Stimulated activated CD4-positive, alpha-beta T cell treated with anti-CD3 and anti-CD28 coated beads, Interleukin-4, amount 100 ng/mL, for 24 hours (primary cell): ENCODE measurements around the gene SLX9.

Experiments used
- DNase-seq: peaks from one replicate; pipeline ENCODE4 v3.0.0-alpha.2; 2020

SLX9 gene

DNA sequence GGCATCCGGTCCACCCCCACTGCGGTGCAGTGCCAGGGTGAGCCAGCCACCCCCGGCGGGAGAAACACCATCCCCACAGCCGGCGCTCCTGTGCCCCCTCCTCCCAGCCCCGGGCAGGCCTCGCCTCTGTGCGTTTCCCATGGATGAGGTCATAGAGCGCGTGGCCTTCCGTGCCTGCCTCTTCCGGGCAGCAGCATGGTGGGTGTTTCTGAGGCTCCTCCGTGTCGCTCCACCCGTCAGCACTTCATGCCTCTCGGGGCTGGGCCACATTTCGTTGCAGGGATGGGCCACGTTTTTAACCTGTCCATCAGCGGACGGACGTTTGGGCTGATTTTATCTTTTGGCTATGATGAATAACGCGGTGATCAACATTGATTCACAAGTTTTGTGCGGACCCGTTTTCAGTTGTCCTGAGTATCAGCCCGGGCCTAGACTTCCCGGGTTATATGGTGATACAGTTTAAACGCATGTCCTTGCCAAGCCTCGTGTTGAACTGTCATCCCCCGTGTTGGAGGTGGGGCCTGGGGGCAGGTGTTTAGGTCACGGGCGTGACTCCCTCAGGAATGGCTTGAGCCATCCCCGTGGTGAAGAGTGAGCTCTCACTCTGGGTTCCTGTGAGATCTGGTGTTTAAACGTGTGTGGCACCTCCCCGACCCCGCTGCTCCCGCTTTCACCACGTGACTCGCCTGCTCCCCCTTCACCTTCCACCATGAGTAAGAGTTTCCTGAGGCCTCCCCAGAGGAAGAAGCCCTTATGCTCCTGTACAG, 64.8 kb downstream of the SLX9 start:
- DNase-seq, result no peak

DNA sequence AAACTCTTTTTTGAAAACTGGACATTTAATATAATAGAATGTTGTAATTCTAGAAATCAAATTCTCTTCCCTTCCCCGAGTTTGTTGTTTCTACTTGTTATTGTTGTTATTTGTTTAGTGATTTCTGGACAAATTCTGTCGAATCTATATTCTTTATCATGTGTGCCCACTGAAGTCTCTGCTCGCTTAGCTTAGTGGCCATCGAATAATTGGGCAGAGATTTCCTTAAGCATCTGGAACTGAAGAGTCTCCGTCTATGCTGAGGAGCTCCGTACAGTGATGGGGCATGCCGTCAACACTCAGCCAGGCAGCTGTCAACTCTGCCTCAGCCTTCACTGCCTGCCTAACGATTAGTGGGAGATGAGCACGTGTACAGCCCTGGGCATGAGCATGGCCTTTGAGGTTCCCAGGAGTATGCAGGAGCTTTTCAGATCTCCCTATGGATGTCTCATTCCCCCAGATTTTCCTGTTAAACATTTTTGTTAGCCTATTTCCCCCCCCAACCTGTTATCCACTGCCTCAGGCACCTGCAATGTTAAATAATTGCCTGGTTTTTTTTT, 66.8 kb downstream of the SLX9 start:
- DNase-seq, result no peak

DNA sequence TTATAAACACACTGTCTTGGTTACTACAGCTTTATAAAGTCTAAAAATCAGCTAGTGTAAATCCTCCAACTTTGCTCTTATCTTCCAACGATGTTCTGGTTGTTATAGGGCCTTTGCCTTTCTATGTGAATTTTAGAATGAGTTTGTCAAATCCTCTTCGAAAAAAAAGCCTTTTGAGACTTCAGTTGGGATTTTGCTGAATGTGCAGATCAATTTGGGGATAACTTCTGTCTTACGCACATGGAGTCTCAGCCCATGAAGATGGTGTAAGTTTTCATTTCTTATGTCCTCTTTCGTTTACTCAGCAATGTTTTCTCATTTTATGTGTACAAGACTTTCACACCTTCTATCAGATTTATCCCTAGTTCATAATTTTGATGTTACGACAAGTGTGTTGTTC, 69.8 kb downstream of the SLX9 start:
- DNase-seq, result no peak

DNA sequence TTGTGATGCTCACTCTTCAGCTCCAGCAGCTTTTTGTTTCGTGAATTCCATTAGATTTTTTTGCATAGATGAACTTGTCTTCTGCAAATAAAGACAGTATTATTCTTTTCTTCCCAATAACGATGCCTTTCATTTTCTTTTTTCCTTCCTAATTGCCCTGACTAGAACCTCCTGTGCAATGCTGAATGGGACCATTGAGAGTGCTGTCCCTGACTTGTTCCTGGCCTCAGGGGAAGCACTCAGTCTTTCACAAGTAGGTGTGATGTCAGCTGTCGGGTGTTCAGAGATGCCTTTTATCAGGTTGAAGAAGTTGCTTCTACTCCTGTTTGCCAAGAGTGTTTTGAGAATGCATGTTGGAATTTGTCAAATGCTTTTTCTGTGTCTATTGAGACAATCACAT, 70.3 kb downstream of the SLX9 start:
- no peak for DNase-seq

DNA sequence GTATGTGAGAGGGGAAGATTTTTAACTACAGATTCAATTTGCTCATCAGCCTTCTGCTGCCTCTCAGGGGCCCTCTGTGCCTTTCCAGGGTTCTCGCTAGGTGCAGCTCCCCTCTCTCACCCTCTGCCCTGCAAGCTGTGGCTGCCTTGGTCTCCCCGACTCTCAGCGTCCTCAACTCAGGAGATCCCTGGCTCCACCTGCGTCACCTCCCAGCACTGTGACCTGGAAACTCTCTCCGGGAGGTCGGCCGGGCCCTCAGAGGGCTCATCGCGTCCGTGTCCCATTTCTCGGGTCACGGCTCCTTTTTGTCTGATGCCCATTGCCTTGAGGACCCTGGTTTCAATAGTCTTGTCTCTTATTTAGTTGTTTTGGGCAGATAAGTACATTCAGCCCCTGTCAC, 71.0 kb downstream of the SLX9 start:
- no peak for DNase-seq

DNA sequence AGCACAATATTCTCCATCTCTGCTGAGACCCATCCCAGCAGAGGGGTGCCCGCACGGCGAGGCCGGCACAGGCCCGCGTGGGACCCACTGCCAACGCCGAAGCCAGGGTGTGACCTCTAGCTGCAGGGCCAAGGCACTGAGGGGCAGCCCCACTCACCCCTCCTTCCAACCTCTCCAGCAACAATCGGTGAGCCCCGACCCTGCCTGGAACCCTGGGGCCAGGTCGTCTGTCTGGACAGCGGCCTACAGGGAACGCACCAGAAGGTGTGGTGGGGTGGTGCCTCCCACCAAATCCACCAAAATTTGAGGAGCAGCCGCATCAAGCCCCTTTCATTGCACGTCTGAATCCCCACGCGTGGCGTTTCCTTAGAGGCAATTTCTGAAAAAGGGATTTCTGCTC, 71.6 kb downstream of the SLX9 start:
- no peak for DNase-seq

DNA sequence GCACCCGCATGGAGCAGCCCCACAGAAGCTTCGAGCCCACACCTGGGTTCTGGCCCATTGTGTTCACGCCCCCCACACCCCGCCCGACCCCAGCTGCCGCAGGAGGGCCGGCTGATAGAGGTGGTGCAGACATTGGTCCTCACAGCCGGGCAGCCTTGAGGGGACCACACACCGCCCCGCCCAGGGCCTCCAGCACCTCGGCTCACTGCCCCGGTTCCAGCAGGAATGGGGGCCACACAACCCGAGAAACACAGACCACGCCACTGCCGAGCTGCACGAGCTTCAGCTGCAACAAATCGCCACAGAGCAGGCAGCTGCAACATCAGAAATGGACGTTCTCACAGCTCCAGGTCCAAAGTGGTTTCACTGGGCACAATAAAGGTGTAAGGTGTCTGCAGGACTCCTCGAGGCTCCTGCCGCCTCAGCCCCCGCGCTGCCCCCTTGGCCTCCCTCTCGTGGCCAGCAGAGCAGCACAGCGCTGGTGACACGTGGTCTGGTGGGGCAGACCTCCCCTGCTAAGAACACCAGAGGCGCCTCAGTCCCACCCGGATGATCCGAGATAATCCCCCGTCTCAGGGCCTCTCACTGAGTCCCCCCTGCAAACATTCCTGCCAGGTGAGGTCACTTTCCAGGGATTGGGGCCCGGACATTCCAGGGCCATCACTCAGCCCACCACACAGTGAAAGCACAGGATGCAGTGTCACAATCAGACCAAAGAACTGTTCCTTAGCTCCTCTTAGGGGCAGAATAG, 72.3 kb downstream of the SLX9 start:
- DNase-seq, result no peak

DNA sequence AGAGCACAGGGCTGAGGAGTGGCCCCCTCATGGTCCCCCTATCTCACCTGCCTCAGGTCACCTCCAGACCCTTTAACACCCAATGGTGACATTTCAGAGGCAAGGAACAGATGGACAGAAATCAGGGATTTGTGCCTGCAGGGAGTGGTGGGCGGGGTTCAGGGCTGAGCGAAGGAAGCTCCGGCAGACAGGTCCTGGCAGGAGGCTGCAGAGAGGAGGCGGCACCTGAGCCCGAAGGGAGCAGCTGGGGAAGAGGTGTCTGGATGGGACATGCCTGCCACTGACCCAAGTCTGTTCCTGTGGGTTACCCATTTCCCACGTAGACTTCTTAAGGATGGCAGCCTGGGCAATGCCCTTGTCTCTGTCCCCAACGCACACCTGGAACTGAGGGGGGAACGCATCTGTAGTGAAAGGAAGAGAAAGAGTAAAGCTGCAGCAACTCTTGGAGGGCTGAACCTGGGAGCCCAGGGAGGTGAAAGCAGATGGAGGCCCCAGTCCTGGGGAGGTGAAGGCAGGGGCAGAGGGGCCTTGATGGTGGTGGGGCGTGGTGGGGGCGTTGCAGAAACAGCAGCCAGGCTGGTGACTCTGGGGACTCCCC, 72.9 kb downstream of the SLX9 start:
- no peak for DNase-seq

DNA sequence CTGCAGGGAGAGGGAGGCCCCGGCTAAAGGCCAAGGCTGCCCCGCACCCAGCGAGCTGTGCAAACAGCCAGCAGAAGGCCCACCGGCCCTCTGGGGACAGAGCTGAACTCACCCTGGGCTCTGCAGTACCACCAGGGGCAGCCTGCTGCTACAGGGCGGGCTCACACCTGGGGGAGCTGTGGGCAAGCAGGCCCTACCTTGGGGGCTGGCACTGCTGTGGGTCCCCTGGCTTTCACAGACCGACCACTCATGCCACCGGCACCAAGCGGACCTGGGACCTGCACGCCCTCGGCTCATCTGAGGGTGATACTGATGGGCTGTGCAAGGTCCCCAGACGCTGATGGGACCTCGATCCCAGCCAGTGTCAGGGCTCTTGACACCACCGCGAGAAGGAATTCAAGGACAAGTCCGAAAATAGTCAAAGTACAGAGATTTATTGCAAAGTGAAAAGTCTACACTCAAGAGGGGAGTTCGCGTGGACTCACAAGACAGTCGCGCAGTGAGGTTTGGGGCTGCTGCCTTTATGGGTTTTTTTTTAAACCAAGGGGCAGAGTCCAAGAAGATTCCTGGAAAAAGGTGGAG, 73.5 kb downstream of the SLX9 start:
- DNase-seq, result no peak

DNA sequence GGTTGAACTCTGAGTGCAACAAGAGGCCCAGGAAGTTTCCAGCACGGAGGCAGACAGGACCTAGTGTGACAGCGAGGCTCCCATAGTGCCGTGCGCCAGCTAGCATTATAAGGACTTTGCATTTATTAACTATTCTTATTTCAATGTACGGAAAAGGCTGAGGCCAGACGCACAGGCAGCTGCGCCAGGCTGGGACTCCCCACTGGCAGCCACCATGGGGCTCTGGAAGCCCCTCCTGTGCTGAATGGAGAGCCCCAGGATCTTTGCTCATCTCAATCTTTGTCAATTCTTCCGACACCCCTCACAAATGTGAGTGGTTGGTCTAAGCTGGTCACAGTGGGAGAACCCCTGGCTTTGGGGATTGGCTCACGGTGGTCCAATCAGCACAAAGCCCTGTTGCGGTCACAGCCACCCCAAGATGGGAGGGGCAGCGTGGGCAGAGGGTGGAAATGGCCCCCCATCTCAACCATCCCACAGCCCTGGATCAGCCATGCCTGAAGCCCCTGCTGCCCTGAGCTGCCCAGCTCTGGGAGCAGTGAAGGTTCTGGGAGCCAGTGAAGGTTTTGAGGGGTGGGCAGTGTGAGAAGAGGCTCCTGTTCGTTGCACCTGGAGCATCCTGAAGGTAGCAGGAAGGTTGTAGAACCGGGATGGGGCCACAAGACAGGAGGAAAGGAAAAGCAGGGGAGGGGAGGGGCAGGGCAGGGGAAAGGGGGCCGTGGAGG, 75.1 kb downstream of the SLX9 start:
- no peak for DNase-seq

DNA sequence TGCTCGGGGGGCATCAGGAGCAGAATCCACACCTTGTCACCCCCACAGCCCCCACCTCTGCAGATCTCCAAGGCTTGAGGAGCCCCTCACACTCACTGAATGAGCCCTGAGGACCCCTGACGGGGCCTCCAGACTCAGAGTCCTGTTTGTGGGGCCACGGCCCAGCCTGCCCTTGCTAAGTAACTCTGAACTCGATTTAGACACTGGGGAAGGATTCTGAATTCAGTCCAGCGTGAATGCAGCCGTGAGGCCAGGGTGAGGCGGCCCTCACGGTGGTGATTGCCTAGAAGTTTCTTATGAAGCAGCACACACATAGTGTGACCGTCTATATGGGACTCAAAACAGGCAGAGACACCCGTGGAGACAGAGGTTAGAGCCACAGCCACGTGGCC, 75.6 kb downstream of the SLX9 start:
- DNase-seq, result no peak

DNA sequence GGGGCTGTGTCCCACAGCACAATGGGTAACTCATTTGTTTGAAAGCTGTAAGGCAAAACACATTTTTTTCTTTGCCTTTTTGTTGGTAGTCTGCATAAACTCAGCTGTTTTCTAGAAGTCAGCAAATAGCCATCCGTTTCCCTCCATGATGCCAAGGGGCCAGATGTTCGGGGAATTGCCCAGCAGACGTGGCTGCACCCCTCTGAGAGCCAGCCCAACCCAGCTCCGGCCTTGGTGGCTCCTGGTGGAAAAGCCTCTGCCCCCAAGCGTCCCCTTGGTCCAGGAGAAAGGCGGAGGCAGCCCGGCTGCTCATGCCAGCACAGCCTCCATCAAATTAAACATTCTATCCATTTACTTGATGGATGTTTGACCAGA, 76.2 kb downstream of the SLX9 start:
- DNase-seq, result no peak

DNA sequence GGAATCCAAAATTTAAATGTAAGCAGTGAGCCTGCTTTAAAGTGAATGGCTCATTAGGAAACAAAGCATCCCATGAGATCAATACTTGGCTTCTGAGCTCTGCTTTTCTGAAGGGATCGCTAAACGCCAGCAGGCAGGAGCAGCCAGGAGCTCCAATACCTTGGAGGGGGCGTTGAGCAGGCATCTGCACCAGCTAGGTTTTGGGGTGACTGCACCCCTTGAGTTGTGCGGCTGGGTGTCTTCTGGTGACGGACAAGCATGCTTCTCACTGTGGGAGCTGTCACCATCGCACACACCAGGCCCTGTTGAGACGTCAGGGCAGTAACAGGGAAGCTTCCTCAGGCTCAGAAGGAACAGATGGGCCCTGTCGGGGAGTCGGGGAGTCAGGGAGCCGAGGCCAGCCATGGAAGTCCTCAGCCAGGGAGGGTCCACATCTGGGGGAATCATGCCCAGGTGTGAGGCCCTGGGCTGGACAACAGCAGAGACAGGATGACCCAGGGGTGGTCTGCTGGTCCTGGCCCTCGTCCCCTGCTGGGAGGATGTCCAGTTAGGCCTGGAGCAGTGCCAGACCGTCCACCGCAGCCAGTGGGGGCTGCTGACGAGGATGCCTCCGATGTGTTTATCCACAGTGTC, 76.7 kb downstream of the SLX9 start:
- no peak for DNase-seq

DNA sequence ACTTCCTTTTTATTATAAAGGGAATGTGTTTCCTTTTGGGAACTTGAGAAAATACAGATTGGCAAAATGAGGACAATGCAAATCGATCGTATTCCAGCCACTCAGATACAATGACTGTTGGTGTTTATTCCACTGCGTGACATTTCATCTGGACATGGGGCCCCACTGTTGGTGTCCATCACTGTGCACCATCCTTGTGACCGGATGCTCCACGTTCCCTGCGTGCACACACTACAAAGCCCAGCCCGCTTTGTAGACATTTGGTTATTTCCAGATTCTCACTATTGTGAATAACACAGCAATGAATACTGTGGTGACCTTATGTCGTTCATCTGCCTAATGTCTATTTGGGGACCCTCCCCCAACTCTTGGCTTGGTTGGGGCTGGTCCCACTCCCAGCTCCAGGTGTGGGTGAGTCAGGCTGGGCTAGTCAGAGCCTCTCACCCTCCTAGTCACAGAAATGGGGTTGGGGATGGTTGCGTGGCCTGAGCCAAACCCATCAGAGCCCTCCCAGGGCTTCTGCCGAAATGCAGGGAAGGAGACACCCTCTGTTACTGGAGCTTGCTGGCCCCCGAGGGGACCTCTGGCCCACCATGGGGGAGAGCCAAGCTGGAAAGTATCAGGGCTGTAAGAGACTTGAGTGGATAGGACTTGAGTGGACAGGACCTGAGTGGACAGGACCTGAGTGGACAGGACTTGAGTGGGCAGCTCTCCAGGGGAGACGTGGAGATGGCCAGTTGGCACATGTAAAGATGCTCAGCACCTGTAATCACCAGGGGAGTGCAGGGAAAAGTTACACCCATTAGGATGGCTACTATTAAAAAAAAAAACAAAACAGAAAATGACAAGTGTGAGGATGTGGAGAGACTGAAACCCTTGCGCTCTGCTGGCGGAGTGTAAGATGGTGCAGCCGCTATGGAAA, 77.5 kb downstream of the SLX9 start:
- no peak for DNase-seq

DNA sequence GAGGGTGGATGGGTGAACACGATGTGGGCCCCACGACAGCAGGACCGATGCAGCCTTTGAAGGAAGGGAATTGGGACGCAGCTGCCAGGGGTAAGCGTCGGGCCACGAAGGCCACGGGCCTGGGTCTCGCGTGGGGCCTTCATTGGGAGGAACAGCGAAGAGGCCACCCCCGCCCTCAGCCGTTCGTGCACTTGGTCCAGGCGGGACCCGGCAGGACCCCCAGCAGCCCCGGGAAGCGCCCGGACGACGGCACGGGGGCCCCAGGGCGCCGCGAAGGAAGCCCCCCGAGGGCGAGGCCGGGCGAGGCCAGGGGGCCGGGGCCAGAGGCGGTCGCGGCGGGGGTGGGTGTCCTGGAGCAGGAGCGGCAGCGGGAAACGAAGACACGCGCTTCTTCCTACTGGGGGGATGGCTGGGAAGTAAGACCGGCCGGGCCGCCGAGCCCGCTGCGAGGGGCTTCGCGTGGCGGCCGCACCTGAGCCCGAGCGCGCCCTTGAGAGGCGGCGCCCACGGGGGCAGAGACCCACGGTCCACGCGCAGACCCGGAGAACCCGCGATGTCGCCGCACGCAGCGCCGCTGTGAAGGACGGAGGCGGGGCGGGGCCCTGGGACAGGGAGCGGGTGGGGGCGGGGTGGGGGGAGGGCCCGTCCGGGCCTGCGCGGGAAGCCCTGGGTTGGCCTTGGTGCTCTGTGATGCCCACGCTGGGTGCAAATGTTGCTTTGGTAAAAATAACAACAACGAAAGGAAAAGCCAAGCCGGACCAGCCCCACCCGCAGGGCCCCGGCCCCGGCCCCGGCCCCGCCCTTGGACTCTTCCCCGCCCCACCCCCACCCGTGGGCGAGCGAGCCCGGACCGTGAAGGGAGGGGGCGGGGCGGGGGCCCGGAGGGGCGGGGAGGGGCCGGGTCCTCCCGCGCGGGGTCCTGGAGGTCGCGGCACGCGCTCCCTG, 78.6 kb downstream of the SLX9 start:
- DNase-seq, result no peak

DNA sequence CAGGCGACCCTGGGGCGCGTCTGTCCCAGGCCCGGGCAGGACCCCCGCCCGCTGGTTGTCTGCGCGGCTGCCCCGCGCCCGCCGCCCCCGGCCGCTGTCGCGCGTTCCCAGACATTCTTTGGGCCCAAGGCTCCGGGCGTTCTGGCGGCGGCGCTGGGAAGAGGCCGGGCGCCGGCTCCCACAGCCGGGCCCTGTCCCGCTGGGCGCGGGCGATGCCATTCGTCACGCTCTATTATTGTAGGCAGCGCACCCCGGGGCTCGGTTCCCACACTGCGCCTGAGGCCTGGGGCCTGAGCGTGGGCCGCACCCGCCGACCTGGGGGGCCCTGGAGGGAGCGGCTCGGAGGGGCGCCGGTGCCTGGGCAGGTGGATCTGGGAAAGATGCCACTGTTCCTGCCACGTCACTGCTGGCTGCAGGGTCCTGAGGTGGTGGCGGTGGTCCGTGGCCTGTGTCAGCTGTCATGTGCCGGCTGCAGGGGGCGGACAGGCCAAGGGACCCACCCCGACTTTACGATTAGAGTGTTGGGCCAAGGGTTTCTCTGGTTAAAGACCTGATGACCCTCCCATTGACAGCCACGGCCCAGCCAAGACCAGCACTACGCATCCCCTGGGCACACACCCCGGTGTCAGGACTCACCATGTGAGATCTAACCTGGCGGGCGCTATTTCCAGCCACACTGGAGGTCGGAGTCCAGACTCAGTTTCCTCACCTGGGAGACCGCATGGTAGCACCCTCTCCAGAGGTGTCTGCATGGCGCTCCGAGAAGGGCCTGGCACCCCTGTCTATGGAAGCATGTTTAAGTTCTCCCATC, 79.5 kb downstream of the SLX9 start:
- no peak for DNase-seq

DNA sequence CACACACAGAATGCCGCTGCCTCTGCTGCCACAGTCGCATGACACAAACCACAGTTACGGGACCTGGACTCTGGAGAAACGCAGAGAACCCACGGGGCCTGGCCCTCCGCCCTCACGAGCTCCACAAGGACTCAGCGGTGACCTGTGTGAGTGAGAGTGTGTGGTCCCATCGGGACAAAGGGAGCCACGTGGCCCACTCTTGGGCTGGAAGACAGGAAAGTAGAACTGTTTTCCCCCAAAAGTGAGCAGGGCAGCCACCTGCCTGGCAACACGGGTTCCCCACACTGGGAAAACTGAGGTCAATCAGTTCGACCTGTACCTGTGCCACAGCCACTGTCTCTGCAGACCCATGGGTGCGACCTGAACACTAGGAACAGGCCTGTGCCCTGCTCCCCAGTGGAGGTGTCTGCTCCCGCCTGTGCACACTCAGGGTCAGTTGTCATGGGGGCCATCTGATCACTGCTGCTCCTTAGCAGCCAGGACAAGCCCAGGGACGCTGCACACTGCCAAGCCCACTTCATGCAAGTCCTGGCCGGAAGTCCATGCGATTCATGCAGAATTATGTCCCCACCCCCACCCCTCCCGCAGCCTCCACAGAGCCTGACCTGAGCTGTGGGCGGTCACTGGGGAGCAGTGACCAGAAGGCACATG, 80.2 kb downstream of the SLX9 start:
- DNase-seq, result no peak

DNA sequence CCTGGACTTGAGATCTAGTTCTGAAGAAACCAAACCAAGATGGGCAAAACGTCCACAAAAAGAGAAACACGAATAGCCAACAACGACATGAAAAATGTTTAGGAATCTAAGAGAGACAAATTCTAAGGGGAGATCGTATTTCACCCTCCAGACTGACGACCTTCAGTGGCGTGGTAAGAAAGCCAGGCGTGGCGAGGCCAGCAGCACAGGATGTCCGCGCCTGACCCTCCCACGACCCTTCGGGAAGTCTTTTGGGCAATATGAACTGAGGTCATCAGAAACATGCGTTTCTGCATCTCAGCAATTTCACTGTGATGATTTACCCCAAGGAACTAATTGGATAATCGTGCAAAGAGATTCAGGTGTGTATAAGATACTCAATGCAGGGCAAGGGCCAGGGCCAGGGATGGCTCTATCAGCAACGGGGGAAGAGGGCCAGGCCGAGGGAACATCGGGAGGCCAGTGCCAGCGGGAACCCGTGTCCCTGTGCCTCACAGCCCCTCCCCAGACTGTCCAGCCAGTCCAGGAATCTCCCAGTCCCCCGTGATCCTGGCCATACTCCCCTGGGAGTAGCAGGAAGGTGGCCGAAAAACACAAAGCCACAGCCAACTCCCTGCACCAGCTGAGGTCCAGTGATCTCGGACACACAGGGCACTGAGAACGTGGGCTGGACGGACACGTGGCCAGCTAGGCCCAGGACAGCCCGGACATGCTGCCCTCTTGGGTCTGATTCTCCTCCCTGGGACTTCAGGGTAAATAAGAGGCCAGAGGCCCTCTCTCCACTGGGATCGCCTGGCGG, 81.0 kb downstream of the SLX9 start:
- DNase-seq, result no peak
